DND-41 (cell line): ENCODE measurements around the gene NT5E.

Experiments
- EZH2 ChIP-seq: IDR thresholded peaks from 3 replicates; pipeline ENCODE4 v1.6.1; 2012; ENCODE audit warnings: borderline replicate concordance, low read depth, mild to moderate bottlenecking, moderate library complexity, low read length, inconsistent platforms; ENCODE audit not compliant: severe bottlenecking
- TF ChIP-seq, protein P1 (sequence below): IDR thresholded peaks from 2 replicates; pipeline ENCODE4 v1.5.1; 2012; ENCODE audit warnings: borderline replicate concordance, low read length, moderate library complexity, mild to moderate bottlenecking; ENCODE audit not compliant: poor library complexity, severe bottlenecking; ENCODE audit errors: extremely low read depth

DNA sequence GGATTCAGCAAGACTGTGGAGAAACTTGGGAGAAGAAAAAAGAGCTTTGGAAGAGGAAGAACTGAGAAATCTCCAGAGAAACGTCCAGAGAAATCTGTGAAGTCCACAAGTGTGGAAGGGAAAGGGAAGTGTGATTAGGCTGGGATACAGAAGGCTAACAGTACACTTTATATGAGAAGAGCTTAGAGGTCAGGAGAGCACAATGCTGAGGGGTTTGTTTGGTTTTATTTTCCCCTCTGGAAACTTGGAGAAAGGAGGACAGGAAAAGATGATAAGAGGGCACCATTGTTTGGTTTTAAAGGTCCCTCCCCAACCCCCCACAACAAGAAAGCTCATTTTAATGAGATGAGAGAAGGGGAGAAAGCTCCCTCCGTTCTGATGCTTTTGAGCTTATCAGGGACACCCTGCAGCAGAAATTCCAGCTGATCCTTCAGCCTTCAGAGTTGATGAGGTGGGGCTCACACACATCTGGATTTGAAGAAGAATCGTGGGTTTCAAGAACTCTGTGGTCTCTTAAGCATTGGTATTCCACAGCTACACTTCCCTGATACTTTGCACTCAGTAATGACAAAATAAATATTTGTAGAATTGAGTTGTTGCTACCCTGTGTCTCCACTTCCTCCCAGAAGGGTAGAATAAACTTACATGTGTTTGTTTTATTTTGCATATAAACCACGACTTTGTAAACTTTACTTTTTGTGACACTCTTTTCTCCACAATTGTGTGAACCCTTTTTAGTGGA is 1.9 kb downstream of the NT5E start:
- TF ChIP-seq, protein P1, sequence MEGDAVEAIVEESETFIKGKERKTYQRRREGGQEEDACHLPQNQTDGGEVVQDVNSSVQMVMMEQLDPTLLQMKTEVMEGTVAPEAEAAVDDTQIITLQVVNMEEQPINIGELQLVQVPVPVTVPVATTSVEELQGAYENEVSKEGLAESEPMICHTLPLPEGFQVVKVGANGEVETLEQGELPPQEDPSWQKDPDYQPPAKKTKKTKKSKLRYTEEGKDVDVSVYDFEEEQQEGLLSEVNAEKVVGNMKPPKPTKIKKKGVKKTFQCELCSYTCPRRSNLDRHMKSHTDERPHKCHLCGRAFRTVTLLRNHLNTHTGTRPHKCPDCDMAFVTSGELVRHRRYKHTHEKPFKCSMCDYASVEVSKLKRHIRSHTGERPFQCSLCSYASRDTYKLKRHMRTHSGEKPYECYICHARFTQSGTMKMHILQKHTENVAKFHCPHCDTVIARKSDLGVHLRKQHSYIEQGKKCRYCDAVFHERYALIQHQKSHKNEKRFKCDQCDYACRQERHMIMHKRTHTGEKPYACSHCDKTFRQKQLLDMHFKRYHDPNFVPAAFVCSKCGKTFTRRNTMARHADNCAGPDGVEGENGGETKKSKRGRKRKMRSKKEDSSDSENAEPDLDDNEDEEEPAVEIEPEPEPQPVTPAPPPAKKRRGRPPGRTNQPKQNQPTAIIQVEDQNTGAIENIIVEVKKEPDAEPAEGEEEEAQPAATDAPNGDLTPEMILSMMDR, result no peak
- TF ChIP-seq EZH2, result no peak
